ENCODE data around the gene NOS1AP.

NOS1AP gene

DNA sequence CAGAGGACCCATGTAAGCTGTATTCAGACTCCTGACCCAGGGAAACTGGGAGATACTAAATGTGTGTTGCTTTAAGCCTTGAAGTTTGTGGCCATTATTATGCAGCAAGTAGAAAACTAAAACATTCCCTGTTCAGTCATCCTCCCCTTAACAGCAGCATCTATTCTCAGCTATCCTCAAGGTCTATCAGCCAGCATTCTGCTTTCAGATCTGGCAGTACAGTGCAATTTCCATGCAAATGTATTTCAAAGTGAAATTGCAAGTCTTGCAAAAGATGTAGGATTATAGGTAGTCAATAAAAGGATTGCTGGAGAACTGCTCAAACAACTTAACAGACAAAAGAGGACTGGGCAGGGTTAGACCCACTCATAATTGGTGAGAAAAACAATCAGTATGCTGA, 111.3 kb downstream of the NOS1AP start:
- no peak overlapping the region for H3K27ac ChIP-seq
- TF ChIP-seq, protein P1, sequence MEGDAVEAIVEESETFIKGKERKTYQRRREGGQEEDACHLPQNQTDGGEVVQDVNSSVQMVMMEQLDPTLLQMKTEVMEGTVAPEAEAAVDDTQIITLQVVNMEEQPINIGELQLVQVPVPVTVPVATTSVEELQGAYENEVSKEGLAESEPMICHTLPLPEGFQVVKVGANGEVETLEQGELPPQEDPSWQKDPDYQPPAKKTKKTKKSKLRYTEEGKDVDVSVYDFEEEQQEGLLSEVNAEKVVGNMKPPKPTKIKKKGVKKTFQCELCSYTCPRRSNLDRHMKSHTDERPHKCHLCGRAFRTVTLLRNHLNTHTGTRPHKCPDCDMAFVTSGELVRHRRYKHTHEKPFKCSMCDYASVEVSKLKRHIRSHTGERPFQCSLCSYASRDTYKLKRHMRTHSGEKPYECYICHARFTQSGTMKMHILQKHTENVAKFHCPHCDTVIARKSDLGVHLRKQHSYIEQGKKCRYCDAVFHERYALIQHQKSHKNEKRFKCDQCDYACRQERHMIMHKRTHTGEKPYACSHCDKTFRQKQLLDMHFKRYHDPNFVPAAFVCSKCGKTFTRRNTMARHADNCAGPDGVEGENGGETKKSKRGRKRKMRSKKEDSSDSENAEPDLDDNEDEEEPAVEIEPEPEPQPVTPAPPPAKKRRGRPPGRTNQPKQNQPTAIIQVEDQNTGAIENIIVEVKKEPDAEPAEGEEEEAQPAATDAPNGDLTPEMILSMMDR (IDR thresholded peaks at IDR 0.05) = no peak
- no peak for DNase-seq (ENCODE audit: low spot score)
- no peak overlapping the region for H3K4me3 ChIP-seq

DNA sequence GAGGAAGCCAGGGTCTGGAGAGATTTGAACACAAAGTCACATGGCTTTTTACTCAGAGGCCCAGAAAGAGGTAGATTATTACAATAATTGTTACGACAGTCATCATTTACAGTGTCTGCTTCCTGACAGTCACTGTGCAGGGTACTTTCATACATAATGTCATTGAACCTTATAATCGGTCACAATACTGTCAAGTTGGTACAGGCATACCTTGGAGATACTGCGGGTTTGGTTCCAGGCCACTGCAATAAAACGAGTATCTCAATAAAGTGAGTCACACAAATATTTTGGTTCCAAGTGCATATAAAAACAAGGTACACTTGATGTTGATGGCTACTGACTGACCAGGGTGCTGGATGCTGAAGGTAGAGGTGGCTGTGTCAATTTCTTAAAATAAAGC, 112.6 kb downstream of the NOS1AP start:
- no peak for DNase-seq (ENCODE audit: low spot score)
- H3K4me3 ChIP-seq = no peak overlapping the region
- no peak overlapping the region for H3K27ac ChIP-seq
- TF ChIP-seq, protein P1 (IDR thresholded peaks at IDR 0.05) = no peak

DNA sequence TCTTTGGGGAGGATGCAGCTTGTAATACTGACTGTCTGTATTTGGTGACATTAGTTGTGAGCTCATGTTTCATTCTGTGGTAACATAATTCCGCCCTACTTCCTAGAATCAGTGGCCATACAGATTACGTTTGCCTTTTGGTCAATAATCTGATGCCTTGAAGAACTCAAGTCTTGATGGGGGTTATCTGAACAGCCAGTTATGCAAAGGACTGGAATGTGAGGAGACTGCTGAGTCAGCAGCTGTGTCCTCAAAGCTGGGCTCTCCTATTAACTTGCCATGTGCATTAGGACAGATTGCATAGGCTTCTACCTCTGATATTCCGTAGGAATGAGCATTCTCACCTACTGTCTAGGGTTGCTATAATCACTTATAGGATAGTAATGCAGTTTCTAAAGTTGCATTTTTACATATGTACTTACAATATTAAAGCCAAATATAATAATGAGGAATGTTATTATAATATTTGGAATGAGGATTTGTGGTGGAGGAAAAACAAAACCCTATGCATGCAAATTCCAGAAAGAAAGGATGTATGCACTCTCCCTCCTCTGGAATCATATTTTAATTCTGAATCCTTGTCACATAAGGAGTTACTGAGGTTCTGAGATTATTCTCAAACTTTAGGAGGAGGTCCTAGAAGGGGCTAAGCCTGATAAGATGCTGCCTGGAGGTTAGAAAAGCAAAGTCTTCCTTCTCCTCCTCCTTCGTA, 116.0 kb downstream of the NOS1AP start:
- no peak for DNase-seq (ENCODE audit: low spot score)
- H3K4me3 ChIP-seq = no peak overlapping the region
- TF ChIP-seq, protein P1 (IDR thresholded peaks at IDR 0.05) = no peak
- H3K27ac ChIP-seq = no peak overlapping the region

DNA sequence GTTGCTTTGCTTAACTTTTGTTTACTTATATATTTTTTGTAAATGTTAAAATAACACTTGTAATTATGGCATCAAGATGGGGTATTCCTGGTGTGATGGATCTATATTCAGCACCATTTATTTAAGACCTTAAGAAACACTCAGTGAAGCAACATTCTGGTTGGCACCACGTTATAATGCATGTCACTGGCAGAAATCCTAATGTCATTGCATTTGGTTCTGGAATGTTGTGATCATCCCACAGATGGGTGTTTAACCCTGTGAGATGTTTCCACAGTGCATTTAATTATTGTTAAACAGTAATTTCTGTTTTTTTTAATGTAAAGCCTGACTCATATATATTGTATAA, 116.5 kb downstream of the NOS1AP start:
- Histone ChIP-seq H3K4me3 (no peak overlapping the region), H3K27ac (no peak overlapping the region)
- TF ChIP-seq, protein P1 (IDR thresholded peaks at IDR 0.05) = no peak
- DNase-seq (ENCODE audit: low spot score) = no peak

DNA sequence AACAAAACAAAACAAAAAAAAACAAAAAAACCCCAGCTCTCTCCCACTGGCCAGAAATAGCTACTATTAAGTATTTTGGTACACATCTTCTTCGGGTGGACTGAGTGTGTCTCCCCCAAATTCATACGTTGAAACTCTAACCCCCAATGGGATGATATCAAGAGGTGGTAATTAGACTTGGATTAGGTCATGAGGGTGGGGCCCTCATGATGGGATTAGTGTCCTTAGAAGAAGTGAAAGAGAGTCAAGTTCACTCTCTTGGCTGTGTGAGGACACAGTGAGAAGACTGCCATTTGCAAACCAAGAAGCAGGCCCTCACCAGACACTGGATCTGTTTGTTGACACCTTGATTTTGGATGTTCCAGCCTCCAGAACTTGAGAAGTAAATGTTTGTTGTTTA, 116.9 kb downstream of the NOS1AP start:
- TF ChIP-seq, protein P1 (IDR thresholded peaks at IDR 0.05) = no peak
- DNase-seq (ENCODE audit: low spot score) = no peak
- H3K27ac ChIP-seq = no peak overlapping the region
- no peak overlapping the region for H3K4me3 ChIP-seq

DNA sequence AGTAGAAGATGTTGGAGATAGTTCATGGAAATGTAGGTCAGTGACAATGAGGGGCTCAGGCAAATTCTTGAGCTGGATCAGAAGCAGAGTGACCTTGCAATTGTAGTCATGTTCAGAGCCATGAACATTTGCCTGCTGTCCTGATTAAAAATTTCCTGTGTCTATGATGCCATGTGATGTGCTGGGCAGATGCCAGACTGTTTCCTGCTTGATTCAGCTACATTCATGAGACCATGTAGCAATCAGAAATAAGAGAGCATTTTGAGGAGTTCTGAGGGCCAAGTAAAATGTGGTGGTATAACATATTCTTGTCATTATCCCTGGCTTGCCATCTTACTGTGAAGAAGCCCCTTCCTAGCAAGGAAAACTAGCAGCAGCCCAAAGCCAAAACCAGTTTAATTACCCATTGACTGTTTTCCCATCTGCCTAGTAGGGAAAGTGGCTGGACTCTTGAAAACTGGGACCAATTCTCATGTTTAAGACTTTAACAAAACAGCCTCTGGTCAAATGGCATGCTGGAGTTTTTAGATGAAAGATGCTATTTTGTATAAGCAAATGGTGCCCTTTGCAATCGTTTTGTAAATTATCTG, 118.3 kb downstream of the NOS1AP start:
- TF ChIP-seq, protein P1 (IDR thresholded peaks at IDR 0.05) = no peak

DNA sequence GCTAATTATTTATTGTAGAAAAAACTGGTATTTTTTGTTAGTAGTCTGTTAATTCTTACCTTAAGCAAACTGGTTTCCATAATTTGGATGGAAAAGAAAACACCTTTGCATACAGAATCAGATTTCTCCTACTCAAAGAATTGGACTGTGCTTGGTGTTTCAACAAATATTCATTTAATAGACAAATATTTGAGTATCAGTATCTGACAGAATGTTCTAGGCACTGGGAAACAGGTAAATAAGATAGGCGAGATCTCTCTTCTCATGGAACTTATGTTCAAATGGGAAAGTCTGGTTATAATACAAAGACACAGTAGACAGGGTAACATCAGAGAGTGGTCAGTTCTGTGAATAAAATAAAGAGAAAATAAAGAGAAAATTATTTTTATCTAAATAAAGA, 119.9 kb downstream of the NOS1AP start:
- H3K4me3 ChIP-seq = no peak overlapping the region
- DNase-seq (ENCODE audit: low spot score) = no peak
- no peak overlapping the region for H3K27ac ChIP-seq
- TF ChIP-seq, protein P1 (IDR thresholded peaks at IDR 0.05) = no peak

More for the DNA sequence above, 118.3 kb downstream of the NOS1AP start:
- DNase-seq (ENCODE audit: low spot score) = no peak
- H3K4me3 ChIP-seq = no peak overlapping the region
- H3K27ac ChIP-seq = no peak overlapping the region

All from coronary artery (tissue), 2 donors.